HG03045 (cell line): ENCODE data around the gene HSFY1.
"Not testable (repeated sequence)": the region's sequence is repeated elsewhere in the genome, so short reads cannot be mapped to it uniquely, and the experiment has no call there.

Experiments used
- ATAC-seq: cut with Tn5 transposase; IDR thresholded peaks from one replicate; pipeline ENCODE4 v1.9.1; 2021; ENCODE audit warnings: mild to moderate bottlenecking, moderate library complexity; ENCODE audit not compliant: unreplicated experiment

Gene HSFY1, protein sequence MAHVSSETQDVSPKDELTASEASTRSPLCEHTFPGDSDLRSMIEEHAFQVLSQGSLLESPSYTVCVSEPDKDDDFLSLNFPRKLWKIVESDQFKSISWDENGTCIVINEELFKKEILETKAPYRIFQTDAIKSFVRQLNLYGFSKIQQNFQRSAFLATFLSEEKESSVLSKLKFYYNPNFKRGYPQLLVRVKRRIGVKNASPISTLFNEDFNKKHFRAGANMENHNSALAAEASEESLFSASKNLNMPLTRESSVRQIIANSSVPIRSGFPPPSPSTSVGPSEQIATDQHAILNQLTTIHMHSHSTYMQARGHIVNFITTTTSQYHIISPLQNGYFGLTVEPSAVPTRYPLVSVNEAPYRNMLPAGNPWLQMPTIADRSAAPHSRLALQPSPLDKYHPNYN

DNA sequence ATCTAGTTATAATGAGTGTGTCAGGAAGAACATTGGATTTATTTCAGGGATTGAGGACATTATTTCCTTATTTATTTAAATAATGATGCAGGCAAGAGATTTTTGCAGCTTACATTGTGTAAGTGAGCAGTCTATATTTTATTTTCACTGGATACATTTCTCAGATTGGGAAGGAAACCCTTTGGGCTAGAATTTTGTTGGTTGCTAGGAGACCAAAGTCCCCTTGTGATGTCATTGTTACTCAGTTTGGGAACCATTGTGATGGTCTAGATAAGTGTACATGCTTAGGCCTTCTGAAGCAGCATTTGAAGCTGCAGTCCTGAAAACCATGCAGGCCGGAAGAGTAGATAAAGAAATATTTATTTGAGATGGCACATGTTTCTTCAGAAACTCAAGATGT lies at the start of gene HSFY1:
Gene HSFY1, plus strand, starts transcription at position 301 of the 400 bp plus-strand sequence. Its CDS starts 68 bp downstream, at position 369.
- not testable (repeated sequence) for ATAC-seq

DNA sequence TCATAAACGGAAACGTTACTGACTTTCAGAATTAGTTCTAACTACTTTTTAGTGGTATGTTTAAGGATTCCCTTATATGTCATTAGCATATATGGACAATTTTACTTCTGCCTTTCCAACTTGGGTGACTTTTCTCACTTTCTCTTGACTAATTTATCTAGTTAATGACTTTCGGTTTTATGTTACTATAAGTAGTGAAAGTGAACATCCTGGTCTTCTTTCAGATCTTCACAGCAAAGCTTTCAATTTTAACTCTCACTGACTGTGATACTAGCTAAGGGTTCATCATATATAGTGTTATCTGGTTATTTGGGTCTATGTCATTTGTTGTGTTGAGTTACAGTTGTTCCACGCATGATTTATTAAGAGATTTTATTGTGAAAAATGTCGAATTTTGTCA lies 42.3 kb upstream of the HSFY1 start:
- not testable (repeated sequence) for ATAC-seq

DNA sequence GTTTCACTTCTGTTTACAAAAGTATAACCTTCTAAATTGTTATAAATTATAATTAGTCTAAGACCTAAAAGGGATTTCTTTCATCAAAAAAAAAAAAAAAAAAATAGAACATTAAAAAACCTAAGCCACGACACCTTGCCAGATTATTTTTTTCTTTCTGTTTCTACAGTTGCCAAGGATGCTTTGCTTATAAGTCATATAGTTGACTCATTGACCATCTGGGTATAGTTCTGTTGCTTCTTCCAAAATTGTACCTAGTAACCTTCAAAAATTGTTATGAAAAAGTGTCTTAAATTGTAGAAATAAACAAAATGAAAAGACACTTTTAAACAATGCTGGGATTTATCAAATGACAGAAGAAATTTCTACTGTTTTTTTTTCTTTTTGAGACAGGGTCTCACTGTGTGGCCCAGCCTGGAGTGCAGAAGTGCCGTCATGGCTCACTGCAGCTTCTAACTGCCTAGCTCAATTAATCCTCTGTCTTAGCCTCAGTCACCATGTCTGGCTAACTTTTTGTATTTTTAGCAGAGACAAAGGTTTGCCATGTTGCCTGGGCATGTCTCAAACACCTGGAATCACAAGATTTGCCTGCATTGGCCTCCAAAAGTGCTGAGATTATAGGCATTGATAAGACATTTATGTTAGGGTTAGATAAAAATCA lies 15.4 kb upstream of the HSFY1 start:
- ATAC-seq = not testable (repeated sequence)

DNA sequence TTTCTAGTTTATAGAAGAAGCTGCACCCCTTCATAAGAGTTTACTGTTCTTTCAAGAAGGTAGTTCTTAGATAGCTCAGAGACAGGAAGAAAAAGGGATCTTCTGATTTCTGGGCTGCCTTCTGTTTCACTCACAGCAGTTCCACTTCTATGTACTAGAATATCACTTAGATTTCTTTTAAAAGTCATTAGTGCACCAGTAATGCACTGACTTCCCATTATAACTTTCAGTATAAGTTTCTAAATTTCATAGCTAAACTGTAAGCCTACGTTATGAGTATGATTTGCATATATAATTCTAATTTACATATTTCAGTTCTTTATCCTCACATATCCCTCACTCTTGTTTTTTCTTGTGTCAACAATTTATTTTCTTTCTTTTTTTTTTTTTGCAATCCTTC lies 7.6 kb upstream of the HSFY1 start:
- ATAC-seq = not testable (repeated sequence)

DNA sequence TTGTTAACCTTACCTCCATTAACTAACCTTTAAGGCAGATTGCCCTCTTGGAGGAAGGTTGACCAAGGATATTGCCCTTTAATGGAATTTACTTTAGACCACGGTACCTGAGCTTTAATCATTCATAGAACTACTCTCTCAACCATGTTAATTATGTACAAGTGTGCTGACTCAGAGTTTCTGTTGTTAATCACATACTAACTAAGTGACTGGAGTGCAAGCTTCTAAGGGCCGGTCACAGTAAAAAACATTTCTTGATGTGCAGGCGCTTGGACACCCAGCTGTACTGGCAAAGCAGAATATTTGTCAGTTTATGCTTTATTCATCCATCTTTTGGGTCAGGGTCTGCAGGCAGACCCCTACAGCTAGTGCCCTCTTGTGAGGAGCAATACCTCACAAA lies 6.6 kb downstream of the HSFY1 start:
- not testable (repeated sequence) for ATAC-seq

DNA sequence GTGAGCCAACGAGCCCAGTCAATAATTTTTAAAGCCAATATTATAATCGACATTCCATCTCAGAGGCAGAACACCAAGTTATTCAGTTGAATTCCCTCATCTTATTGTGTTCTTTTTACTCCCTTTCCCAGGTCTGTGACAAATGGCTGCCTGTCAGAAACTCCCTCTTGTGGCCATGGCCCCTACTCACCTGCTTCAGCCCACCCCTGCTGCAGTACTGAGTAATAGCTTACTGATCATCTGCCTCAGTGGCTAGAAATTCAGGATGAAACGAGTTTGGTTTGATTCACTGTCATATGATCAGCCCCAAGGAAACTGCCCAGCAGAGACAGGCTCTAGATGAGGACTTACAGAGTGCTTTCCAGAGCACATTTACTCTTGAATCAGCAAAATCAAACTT lies 19.4 kb downstream of the HSFY1 start:
- not testable (repeated sequence) for ATAC-seq
